ENCODE measurements around the gene LEMD1. TPM values are rescaled to one million over a fixed set of nuclear protein-coding genes. Genes with fewer than 3 reads are reported as not detected.
A peak's percentile ranks its signal among the peaks of the same experiment; 100 is the strongest.

The LEMD1 gene
- total and polyA plus RNA-seq, 2 donors (not counting 1 experiment from before 2014, with no cell fraction given), result not detected

- TF ChIP-seq CTCF (conservative IDR thresholded peaks at IDR 0.05 in 1 of 2, IDR thresholded peaks at IDR 0.05 in 1 of 2; ENCODE audit: low read depth in 1 of 2, low read length in 2 of 2) (no peak), EZH2 (IDR thresholded peaks at IDR 0.05; ENCODE audit: low read length, missing control alignments) (peak; percentile 95)
- H2AFZ ChIP-seq (ENCODE audit: low read length), result no peak overlapping the region
- no peak overlapping the region for H3K4me2 ChIP-seq (ENCODE audit: extremely low read depth, insufficient read depth, low read length)
- H3K27me3 ChIP-seq (ENCODE audit: control insufficient read depth, insufficient read depth, low read length), result peaks cover 61% of the 10 kb centered on the region
- H3K9me3 ChIP-seq (ENCODE audit: control insufficient read depth, insufficient read depth, low read depth, low read length), result no peaks in the 10 kb centered on the region
- H4K20me1 ChIP-seq (ENCODE audit: control insufficient read depth, extremely low read depth, insufficient read depth, low read length), result no peaks in the 10 kb centered on the region
- no peak overlapping the region for H3K9ac ChIP-seq (ENCODE audit: insufficient read depth, low read length)
- H3K4me3 ChIP-seq (replicated peaks in 1 of 4; ENCODE audit: control extremely low read depth in 1 of 4, insufficient read depth in 1 of 4, low read depth in 3 of 4, low read length in 4 of 4), result no peak overlapping the region
- H3K36me3 ChIP-seq (ENCODE audit: control insufficient read depth, insufficient read depth, low read length), result no peaks in the 10 kb centered on the region
- no peak overlapping the region for H3K27ac ChIP-seq (ENCODE audit: insufficient read depth, low read length)
- DNase-seq (ENCODE audit: low read depth in 2 of 2), result no peak
- no peaks in the 10 kb centered on the region for H3K79me2 ChIP-seq (ENCODE audit: control insufficient read depth, insufficient read depth, low read length)
- no peaks in the 10 kb centered on the region for H3K4me1 ChIP-seq (ENCODE audit: control insufficient read depth, extremely low read depth, insufficient read depth, low read length)
These were observed 34.6 kb upstream of the LEMD1 start for GRCh38 chr1:205456383-205456867.

- no peak within 1 kb of the TSS for H2AFZ ChIP-seq (ENCODE audit: low read length)
- H3K27ac ChIP-seq (ENCODE audit: insufficient read depth, low read length), result no peak within 1 kb of the TSS
- peaks cover 61% of the 10 kb centered on the region for H3K27me3 ChIP-seq (ENCODE audit: control insufficient read depth, insufficient read depth, low read length)
- H4K20me1 ChIP-seq (ENCODE audit: control insufficient read depth, extremely low read depth, insufficient read depth, low read length), result no peaks in the 10 kb centered on the region
- no peak within 1 kb of the TSS for H3K9ac ChIP-seq (ENCODE audit: insufficient read depth, low read length)
- no peaks in the 10 kb centered on the region for H3K4me1 ChIP-seq (ENCODE audit: control insufficient read depth, extremely low read depth, insufficient read depth, low read length)
- H3K4me3 ChIP-seq (replicated peaks in 1 of 4; ENCODE audit: control extremely low read depth in 1 of 4, insufficient read depth in 1 of 4, low read depth in 3 of 4, low read length in 4 of 4), result no peak within 1 kb of the TSS
- no peak for DNase-seq (ENCODE audit: low read depth in 2 of 2)
- no peaks in the 10 kb centered on the region for H3K79me2 ChIP-seq (ENCODE audit: control insufficient read depth, insufficient read depth, low read length)
- TF ChIP-seq EZH2 (IDR thresholded peaks at IDR 0.05; ENCODE audit: low read length, missing control alignments), result peak; percentile 75
- TF ChIP-seq CTCF (conservative IDR thresholded peaks at IDR 0.05 in 1 of 2, IDR thresholded peaks at IDR 0.05 in 1 of 2; ENCODE audit: low read depth in 1 of 2, low read length in 2 of 2), result no peak
- no peak within 1 kb of the TSS for H3K4me2 ChIP-seq (ENCODE audit: extremely low read depth, insufficient read depth, low read length)
- H3K36me3 ChIP-seq (ENCODE audit: control insufficient read depth, insufficient read depth, low read length), result no peaks in the 10 kb centered on the region
- no peaks in the 10 kb centered on the region for H3K9me3 ChIP-seq (ENCODE audit: control insufficient read depth, insufficient read depth, low read depth, low read length)
These were observed 33.9 kb upstream of the LEMD1 start, which contains the start of gene BLACAT1 for GRCh38 chr1:205455581-205456382. TSS of gene BLACAT1 (minus strand) at chr1:205456045.

- Histone ChIP-seq H3K27me3 (ENCODE audit: control insufficient read depth, insufficient read depth, low read length) (peaks cover 61% of the 10 kb centered on the region), H3K79me2 (ENCODE audit: control insufficient read depth, insufficient read depth, low read length) (no peaks in the 10 kb centered on the region), H4K20me1 (ENCODE audit: control insufficient read depth, extremely low read depth, insufficient read depth, low read length) (no peaks in the 10 kb centered on the region), H2AFZ (ENCODE audit: low read length) (no peak overlapping the region), H3K4me2 (ENCODE audit: extremely low read depth, insufficient read depth, low read length) (no peak overlapping the region), H3K4me3 (replicated peaks in 1 of 4; ENCODE audit: control extremely low read depth in 1 of 4, insufficient read depth in 1 of 4, low read depth in 3 of 4, low read length in 4 of 4) (no peak overlapping the region), H3K36me3 (ENCODE audit: control insufficient read depth, insufficient read depth, low read length) (no peaks in the 10 kb centered on the region), H3K4me1 (ENCODE audit: control insufficient read depth, extremely low read depth, insufficient read depth, low read length) (no peaks in the 10 kb centered on the region), H3K9me3 (ENCODE audit: control insufficient read depth, insufficient read depth, low read depth, low read length) (no peaks in the 10 kb centered on the region), H3K27ac (ENCODE audit: insufficient read depth, low read length) (no peak overlapping the region), H3K9ac (ENCODE audit: insufficient read depth, low read length) (no peak overlapping the region)
- no peak for DNase-seq (ENCODE audit: low read depth in 2 of 2)
- TF ChIP-seq CTCF (conservative IDR thresholded peaks at IDR 0.05 in 1 of 2, IDR thresholded peaks at IDR 0.05 in 1 of 2; ENCODE audit: low read depth in 1 of 2, low read length in 2 of 2) (no peak), EZH2 (IDR thresholded peaks at IDR 0.05; ENCODE audit: low read length, missing control alignments) (no peak)
These were observed 33.1 kb upstream of the LEMD1 start for GRCh38 chr1:205454903-205455335.
